Measurements from ENCODE around the gene HSF2BP.
"Not testable (repeated sequence)": the region's sequence is repeated elsewhere in the genome, so short reads cannot be mapped to it uniquely, and the experiment has no call there.

HSF2BP gene

DNA sequence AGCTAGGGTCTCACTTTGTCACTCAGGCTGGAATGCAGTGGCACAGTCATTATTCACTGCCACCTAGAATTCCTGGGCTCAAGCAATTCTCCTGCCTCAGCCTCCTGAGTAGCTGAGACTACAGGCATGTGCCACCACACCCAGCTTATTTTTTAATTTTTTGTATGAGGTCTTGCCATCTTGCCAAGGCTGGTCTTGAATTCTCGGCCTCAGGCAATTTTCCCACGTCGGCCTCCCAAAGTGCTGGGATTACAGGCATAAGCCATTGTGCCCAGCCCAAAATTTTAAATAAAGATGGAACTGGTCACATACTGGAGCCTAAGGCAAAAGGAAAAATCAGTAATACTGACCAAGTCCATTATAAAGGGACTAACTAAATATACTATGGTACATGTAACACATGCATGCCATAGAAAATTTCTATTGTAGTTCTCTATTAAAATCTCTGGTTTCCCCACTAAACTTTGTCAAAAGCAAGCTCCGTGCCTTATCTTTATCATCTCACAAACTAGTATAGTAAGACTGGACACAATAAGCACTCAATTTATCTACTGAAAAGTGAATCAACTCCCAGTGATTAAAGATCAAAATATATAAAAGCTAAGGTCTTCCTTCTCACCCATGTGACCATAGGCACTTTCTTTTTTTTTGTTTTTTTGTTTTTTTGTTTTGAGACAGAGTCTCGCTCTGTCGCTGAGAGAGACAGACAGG, 61.6 kb downstream of the HSF2BP start:
- peak; percentile 38 for DNase-seq (ENCODE audit: low read depth)

DNA sequence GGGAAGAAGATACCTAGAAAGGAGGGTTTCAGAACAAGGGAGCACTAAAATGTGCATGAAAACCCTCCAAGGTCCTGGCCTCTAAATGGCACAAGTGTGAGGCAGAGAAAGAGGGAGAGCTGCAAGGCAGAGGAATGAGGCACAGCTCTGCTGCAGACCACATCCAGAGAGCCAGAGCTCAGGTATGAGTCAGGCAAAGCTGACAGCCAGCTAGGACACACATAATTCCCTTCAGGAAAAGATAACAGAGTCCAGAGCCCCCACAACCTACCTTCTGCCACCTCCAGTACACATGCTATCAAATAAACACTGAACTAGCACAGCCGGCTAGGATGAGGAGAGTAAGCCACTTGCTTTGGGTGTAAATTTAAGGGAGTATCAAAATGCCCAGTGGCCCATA, 62.2 kb downstream of the HSF2BP start:
- peak; percentile 92 for DNase-seq (ENCODE audit: low read depth)

DNA sequence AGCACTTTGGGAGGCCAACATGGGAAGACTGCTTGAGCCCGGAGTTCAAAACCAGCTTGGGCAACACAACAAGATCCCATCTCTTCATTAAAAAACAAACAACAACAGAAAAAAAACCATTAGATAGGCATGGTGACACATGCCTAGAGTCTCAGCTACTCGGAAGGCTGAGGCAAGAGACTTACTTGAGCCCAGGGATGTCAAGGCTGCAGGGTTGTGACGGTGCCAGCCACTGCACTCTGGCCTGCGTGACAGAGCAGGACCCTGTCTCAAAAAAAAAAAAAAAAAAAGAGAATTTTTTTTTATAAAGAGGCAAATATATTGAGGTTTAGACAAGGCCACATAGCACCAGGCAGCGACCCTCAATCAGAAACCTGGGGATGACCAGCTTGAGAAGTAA, 62.7 kb downstream of the HSF2BP start:
- DNase-seq (ENCODE audit: low read depth): no peak

DNA sequence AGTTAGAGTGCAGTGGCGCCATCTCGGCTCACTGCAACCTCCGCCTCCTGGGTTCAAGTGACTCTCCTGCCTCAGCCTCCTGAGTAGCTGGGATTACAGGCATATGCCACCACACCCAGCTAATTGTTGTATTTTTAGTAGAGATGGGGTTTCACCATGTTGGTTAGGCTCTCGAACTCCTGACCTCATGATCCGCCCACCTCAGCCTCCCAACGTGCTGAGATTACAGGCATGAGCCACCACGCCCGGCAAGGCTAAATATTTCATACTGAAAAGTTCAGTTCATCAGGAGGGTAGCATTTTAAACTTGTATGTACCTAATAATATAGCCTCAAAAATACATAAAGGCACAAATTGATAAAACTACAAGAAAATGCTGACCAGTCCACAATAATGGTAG, 63.5 kb downstream of the HSF2BP start:
- DNase-seq (ENCODE audit: low read depth): not testable (repeated sequence)

DNA sequence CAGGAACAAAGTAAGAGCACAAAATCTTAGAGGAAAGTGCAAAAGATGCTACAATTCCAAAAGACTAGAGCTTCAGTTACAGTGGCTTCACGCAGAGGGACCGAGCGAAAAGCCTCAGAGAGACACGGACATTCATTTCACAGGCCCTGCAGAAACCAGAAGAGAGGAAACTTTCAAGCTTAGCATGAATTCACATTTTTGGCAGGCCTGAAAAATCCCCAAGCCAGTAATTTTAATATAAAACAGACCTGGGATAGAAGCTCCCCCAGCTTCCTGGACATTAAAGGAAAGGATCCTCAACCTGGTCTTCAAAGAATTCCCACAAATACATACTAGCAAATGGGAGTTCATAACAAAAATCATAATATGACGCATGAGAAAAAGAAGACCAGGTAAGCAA, 66.2 kb downstream of the HSF2BP start:
- DNase-seq (ENCODE audit: low read depth): no peak

DNA sequence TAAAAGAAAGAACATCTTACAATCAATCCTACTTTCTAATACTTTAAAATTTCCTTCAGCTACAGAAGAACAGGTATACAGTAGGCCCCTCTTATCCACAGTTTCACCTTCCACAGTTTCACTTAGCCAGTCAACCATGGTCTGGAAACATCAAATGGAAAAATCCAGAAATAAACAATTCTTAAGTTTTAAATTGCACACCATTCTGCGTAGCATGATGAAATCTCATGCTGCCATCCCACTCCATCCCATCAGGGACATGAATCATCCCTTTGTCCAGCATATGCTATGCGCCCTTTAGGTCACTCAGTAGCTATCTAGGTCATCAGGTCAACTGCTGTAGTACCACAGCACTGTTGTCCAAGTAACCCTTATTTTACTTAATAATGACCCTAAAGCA, 67.7 kb downstream of the HSF2BP start:
- DNase-seq (ENCODE audit: low read depth): peak; percentile 73

DNA sequence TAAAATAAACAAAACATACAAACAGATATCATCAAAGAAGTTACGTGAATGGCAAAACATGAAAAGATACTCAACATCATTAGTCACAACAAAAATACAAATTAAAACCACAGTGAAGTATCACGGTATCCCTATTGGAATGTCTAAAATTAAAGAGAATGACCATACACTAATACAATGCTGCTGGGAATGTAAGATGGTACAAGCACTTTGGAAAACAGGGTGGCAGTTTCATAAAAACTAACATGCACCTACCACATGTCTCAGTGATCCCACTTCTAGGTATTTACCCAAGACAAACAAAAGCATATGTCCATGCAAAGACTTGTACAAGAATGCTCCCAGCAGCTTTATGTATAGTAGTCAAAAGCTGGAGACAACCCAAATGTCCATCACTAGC, 69.1 kb downstream of the HSF2BP start:
- peak; percentile 77 for DNase-seq (ENCODE audit: low read depth)

DNA sequence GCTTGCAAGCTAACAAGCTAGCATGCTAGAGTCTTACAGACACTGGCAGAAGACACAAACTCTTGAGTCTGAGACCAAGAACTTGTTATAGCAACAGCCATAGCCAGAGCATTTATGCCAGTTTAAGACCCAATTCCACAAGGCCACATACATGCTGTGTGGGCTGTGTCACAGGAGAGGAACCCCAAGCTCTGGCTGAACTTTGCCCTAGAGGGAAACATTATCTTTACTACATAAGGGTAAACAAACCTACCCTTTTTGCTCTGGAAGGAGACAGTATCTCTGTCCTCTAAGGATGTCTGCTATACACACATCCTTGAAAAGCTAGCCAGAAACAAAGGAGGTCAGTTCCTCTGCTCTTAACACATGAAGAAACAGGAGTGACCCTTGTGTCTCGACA, 70.3 kb downstream of the HSF2BP start:
- no peak for DNase-seq (ENCODE audit: low read depth)

DNA sequence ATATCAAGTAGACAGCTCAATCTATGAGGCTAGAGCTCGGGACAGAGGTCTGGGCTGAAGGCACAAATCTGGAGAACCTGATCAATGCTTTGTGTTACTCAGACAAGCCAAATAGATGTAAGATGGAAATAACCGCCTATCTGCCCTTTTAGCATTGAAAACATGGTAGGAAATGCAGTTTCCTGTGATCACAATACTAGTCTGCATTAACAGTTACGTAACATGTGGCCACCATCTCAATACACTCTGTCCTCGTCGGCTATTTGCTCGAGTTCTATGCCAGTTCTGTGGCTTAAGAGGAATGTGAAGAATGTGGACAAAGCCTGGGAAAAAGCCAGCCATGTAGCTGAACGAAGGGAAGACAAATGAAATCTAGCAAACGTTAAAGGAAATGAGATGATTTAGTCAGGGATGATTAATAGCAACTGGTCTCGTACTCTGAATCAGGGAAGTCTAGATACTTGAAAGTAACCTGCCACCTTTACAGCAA, 73.3 kb downstream of the HSF2BP start:
- peak; percentile 99 for DNase-seq (ENCODE audit: low read depth)

DNA sequence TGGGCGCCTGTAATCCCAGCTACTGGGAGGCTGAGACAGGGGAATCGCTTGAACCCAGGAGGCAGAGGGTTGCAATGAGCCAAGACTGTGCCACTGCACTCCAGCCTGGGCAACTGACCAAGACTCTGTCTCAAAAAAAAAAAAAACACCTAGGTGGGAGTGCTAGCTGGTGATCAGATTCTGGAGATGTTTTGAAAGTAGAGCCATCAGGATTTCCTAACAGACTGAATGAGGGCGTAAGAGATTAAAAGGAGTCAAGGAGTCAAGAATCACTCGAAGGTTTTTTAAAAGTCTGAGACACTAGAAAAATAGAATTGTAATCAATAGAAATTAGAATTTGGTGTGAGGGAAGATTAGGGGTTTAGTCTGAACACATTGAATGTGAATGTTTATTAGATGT, 73.8 kb downstream of the HSF2BP start:
- DNase-seq (ENCODE audit: low read depth): no peak

DNA sequence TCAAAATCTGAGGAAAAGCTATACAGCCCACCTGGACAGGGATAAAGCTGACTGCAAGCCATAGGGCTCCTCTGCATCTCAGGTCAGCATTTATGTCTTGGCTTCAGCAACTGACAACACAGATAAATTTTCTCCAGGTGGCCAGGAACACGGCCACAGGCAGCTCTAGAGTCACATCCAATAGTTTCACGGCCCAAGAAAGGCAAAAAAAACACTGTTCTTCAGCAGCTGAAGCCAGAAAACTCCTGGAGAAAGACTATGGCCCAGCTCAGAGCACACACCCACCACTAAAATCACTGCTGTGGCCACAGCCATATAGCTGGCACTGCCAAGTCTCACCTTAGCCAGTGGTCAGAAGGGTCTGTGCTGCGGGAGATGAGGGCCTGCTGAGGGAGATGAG, 77.8 kb downstream of the HSF2BP start:
- no peak for DNase-seq (ENCODE audit: low read depth)

DNA sequence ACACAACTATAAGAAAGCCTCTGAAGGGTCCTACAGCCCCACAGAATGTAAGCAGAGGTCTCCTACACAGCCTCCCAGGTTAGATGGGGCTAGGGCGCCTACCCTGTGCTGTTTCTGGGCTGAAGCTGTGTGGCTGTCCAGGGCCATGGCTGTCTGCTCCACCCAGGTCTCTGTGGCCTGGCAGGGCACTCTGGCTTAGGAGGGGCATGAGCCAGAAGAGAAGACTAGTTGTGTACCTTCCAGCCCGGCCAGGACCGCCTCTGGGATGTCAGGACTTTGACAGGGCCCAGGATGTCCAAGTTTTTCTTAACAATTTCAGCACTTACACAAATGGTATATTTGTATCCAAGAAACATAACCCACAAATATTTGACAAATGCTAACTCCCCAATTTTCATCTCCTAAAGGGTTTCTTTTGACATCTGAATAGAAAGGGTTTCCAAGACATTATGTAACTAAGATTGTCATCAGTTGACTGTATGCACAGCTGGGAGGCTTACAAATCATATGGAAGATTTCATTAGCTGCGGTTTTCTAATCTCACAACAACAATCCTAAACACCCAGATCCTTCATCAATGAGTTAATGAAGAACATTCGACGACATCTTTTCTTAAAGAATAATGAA, 80.5 kb downstream of the HSF2BP start:
- no peak for DNase-seq (ENCODE audit: low read depth)

DNA sequence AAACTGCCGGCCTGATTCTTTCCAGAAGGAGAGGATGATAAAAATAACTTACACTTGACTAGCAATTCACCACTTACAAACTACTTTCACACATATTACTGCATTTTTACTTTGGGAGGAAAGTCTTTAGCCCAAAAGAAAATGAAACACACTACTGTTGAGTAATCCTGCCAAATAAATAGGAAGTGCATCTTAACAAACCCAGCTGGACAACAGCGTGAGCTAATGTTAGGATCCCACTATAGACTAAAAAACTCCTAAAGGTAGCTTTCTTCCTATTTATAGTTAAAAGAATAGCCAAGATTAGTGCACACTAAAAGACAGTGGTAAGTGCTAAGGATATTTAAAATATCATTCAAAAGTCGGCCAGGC, 83.8 kb downstream of the HSF2BP start:
- no peak for DNase-seq (ENCODE audit: low read depth)

DNA sequence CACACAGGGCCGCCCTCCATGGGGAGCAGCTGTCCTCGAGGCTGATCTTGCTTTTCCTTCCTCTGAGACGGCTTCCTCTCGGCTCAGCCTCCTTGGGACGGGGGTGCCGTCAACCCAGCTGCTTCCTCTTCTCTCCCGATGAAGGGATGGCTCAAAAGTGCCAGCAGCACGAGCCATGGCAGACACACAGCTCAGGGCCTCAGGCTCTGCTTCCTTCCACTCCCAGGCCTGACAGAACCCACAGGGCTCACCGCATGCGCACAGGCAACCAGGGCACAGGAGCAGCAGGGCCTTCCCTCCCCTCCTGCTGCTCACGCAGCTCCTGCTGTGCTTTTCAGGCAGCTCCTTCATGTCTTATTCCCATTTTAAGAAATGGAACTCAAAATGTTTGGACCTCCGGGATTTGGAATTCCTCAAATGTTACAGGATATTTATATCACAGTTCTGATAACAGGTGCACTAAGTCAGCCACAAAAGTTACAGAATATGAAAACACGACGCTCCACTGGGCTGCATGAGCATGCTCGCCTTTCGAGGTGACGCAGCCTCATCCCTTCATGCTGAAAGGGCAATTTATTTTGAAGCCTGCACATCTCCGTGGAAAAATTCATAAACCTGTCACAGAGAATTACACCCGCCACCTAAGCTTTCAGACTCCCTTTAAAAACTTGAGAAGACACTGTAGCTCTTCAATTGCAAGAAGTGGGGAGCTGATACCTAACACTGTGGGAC, 84.4 kb downstream of the HSF2BP start:
- no peak for DNase-seq (ENCODE audit: low read depth)

DNA sequence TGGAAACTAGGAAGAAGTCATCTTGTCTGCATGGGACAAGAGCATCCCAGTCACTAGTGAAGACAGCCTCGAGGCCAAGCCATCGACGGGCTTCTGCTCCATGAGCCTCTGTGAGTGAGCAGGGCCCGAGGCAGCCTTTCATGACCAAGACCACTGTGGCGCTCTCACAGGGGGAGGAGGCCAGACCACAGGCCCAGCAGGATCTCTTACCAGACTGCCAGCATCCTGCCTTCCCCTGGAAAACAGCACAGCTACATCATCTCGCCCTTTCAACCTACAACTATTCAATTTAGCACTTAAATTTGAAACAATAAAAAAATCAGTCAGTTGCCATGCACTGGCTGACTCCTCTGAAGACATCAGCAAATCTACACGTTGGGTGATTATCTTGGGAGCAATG, 85.4 kb downstream of the HSF2BP start:
- DNase-seq (ENCODE audit: low read depth): no peak

DNA sequence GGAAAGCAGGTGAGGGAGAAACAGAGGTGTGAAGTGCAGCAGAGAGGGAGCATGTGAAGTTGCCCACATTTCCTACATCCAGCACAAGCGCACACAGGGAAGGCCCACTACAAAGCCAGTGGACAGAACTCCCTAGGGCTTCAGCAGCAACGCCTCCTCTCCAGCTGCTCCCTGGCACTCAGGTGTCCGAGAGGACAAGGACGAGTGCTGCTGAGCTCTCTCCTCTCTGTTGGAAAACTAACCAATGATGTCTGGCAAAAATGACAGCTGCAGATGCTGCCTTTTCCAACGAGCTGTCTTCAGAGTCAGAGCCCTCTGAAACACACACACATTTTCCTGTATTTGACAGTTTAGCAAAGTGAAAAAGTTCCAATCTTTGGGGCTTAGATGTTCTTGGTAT, 86.8 kb downstream of the HSF2BP start:
- DNase-seq (ENCODE audit: low read depth): no peak

DNA sequence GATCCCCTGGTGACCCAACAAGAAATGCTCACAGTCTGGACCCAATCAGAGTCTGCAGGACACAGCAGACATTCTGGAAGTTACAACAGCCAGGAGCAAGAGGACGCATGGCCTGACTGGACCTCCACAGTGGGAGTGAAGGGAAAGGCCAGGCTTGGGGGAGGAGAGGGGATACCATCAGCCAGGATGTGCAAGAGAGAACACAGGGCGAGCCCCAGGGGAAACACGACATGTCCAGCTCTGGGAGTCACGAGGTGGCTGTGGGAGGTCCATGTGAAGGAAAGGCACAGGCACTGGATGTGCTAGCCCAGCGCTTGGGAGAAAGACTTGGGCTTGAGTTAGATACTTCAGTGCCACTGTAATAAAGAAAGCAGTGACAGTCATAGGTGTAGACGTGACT, 87.3 kb downstream of the HSF2BP start:
- no peak for DNase-seq (ENCODE audit: low read depth)

DNA sequence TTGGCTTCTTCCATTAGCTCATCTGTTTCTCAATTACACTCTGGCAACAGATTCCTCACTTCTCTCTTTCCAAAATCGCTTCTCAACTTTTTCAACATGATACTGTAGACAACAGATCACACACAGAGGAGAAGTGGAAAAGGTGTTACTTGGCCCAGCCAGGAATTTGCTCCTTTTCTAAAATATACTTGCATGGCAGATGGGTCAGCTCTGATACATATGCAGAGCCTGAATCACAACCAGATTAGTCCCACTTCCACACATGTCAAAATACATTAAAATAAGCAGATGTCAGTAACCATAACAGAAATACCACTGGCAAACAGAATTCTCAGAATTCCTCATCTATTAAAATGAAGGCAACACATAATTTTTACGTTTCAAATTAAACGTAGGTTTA, 89.1 kb downstream of the HSF2BP start:
- not testable (repeated sequence) for DNase-seq (ENCODE audit: low read depth)

DNA sequence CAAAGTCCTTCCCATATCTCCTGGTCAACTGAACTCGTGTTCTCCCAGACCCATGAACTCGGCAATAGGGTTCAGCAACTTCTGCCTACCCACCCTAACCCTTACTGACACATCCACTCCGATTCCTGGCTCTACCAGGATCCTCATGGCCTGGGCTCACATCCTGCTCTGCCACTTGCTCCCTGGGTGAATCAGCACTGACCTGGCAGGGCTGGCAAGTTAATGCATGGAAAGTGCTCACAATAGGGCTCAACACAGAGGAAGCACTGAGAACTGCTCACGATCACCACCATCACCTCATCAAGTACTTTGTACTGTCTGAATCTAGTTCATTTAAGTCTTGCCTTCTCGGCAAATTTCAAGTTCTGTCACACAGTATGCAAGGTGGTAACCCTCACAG, 96.8 kb downstream of the HSF2BP start:
- not testable (repeated sequence) for DNase-seq (ENCODE audit: low read depth)

DNA sequence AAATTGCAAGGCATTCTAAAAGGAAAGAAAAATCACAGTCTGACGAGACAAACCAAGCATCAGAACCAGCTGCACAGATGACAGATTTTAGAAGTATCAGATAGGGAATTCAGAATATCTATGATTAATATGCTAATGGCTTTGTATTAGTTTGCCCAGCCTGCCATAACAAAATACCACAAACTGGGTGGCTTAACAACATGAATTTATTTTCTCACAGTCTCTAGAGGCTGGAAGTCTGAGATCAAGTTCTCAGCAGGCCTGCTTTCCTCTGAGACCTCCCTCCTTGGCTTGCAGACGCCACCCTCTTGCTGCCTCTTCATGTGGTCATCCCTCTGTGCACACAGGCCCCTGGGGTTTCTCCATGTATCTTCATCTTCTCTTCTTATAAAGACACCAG, 118.7 kb downstream of the HSF2BP start:
- DNase-seq (ENCODE audit: low read depth): not testable (repeated sequence)

DNA sequence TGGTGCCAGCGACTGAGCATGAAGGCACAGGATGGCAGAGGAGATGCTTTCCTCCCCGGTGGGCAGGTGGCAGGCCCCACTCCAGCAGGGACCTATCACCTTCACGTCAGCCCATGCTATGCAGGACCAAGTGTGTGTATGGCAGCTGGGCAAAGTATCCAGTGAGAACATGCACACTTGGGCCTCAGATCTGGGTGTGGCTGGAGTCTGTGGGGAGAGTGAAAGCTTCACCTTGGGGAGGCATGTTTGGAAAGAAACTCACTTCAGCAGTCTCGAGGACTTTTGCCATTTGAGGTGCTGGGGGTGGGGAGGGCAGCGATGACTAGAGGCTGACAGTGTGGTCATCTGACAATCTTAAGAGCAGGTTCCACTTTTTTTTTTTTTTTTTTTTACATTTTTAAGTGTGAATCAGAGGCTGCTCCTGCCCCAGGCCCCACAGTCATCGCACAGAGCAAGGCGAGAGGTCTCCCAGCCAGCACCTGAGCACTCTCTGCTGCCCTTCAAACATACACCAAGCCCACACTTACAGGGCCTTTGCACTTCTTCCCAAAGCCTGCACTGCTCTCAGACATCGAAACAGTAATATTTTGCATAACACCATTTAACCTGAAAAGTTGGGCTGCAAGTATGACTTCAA, 136.7 kb downstream of the HSF2BP start:
- DNase-seq (ENCODE audit: low read depth): not testable (repeated sequence)

DNA sequence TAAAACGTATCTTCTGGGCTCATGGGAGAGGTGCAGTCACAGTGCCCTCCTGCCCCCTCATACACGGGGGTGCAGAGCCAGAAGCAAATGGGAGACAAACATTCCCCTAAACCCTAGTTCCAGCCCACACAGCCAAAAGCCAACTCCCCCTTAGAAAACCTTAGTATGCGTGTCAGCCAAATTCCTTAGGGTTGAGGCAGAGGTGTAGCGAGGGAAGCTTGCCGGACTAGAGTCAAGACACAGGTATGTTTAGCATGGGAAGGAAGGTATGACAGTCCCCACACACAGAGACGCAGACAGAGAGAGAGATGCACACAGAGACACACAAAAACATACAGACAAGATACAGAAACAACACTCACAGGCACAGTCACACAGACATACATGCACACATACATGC, 141.6 kb downstream of the HSF2BP start:
- not testable (repeated sequence) for DNase-seq (ENCODE audit: low read depth)
